K562 (cell line): ENCODE data around the gene MATN4. TPM values are rescaled to one million over a fixed set of nuclear protein-coding genes. Genes with fewer than 3 reads are reported as not detected.
A peak's percentile ranks its signal among the peaks of the same experiment; 100 is the strongest.

Source experiments
- ATAC-seq: fragments of 200-7000 bp; cut with Tn5 transposase; 3 replicates; pipeline ENCODE4 v1.9.1; 2020; ENCODE audit warnings: moderate library complexity
- BruUV-seq: library from RNA; stranded (reverse); fragments of 400-500 nt; replicated peaks from 2 replicates; lab custom pipeline; 2021; lab: Mats Ljungman, UMichigan
- CTCF ChIA-PET: fragments of 300-600 bp; formaldehyde crosslinking; extraction: SDS; loops from one replicate; lab custom pipeline; 2021; ENCODE audit warnings: low intra/inter-chr PET ratio; lab: Yijun Ruan, JAX
- POLR2A ChIA-PET: fragments of 300-600, 350-650 bp; sonication (Branson Sonifier 250); formaldehyde crosslinking; extraction: SDS; loops from one replicate; lab custom pipeline; 2021; ENCODE audit warnings: antibody characterized with exemption, inconsistent platforms; lab: Yijun Ruan, JAX
- DNase-seq, 4 experiments: peaks; one replicate each; pipeline versions ENCODE4 v3.0.0 to v3.0.0-alpha.2; 2011 to 2018; ENCODE audit warnings: low spot score in 3 of 4, mixed read lengths in 3 of 4; ENCODE audit errors: extremely low read depth in 1 of 4
- FAIRE-seq: peaks from 2 replicates; lab custom pipeline; 2011; peaks lifted over from hg19 to GRCh38; lab: Jason Lieb, UNC
- H2AFZ ChIP-seq: 2 replicates; pipeline ENCODE4 v1.6.0; 2011; ENCODE audit warnings: low read depth, low read length, control low read depth, inconsistent platforms
- H3K27ac ChIP-seq: fragments of 200-600 bp; 3 replicates; pipeline ENCODE4 v1.8.0; 2011; ENCODE audit warnings: low read depth, mild to moderate bottlenecking, control low read depth, inconsistent platforms, low read length, moderate library complexity, mixed read lengths; ENCODE audit errors: extremely low read depth
- H3K27me3 ChIP-seq, 2 experiments: fragments of 300-600 bp in 1 of 2; 2 replicates in 1 of 2; 3 replicates in 1 of 2; pipeline versions ENCODE4 v1.6.0 to v1.8.0; 2011; ENCODE audit warnings: inconsistent platforms in 2 of 2, low read length in 2 of 2, mild to moderate bottlenecking in 1 of 2, mixed read lengths in 1 of 2, moderate library complexity in 1 of 2; ENCODE audit not compliant: control insufficient read depth in 2 of 2, insufficient read depth in 2 of 2
- H3K36me3 ChIP-seq: fragments of 300-600 bp; 3 replicates; pipeline ENCODE4 v1.8.0; 2011; ENCODE audit warnings: mild to moderate bottlenecking, low read length, inconsistent platforms; ENCODE audit not compliant: control insufficient read depth, insufficient read depth
- H3K4me1 ChIP-seq, 2 experiments: fragments of 200-600 bp in 1 of 2; replicated peaks in 1 of 2; 2 replicates in 1 of 2; 3 replicates in 1 of 2; pipeline versions ENCODE4 v1.5.1 to v1.8.0; 2011; ENCODE audit warnings: inconsistent platforms in 2 of 2, low read length in 2 of 2, mild to moderate bottlenecking in 1 of 2, mixed read lengths in 1 of 2, moderate library complexity in 1 of 2; ENCODE audit not compliant: control insufficient read depth in 2 of 2, insufficient read depth in 2 of 2
- H3K4me2 ChIP-seq: 2 replicates; pipeline ENCODE4 v1.6.1; 2011; ENCODE audit warnings: low read length, control low read depth, inconsistent platforms, mixed read lengths; ENCODE audit not compliant: insufficient read depth
- H3K4me3 ChIP-seq: fragments of 200-600 bp; sonication (generic), shearing (Covaris generic); 2 replicates; pipeline ENCODE4 v1.5.1; 2016; ENCODE audit warnings: control low read depth, inconsistent platforms
- H3K79me2 ChIP-seq: fragments of 200-600 bp; 3 replicates; pipeline ENCODE4 v1.8.0; 2011; ENCODE audit warnings: low read length, inconsistent platforms; ENCODE audit not compliant: control insufficient read depth, insufficient read depth
- H3K9ac ChIP-seq, 2 experiments: 2 replicates each; pipeline versions ENCODE4 v1.6.0 to v1.6.1; 2011; ENCODE audit warnings: low read depth in 2 of 2, low read length in 2 of 2, control low read depth in 1 of 2, inconsistent platforms in 1 of 2, mild to moderate bottlenecking in 1 of 2, mixed read lengths in 1 of 2; ENCODE audit not compliant: insufficient read depth in 1 of 2
- H3K9me1 ChIP-seq: one replicate; pipeline ENCODE4 v1.6.0; 2011; ENCODE audit warnings: inconsistent platforms, mild to moderate bottlenecking, low read length, moderate library complexity; ENCODE audit not compliant: control insufficient read depth, insufficient read depth
- H3K9me3 ChIP-seq: replicated peaks from 2 replicates; pipeline ENCODE4 v1.5.1; 2011; ENCODE audit warnings: low read depth, low read length, inconsistent platforms; ENCODE audit not compliant: control insufficient read depth, insufficient read depth
- H4K20me1 ChIP-seq: replicated peaks from 2 replicates; pipeline ENCODE4 v1.6.1; 2011; ENCODE audit warnings: low read length, inconsistent platforms, mixed read lengths; ENCODE audit not compliant: control insufficient read depth, insufficient read depth
- AFF4 ChIP-seq: sonication (generic); formaldehyde crosslinking; IDR thresholded peaks from 2 replicates; pipeline ENCODE4 v1.8.0; 2023; ENCODE audit warnings: mild to moderate bottlenecking, missing genetic modification reagents
- ESRRA ChIP-seq: fragments of 450-650 bp; IDR thresholded peaks from 2 replicates; pipeline ENCODE4 v1.6.1; 2014; ENCODE audit warnings: low read depth, mild to moderate bottlenecking, moderate library complexity, borderline replicate concordance
- FOXP1 ChIP-seq: sonication (generic); formaldehyde crosslinking; IDR thresholded peaks from 2 replicates; pipeline ENCODE4 v1.8.0; 2022; ENCODE audit warnings: mild to moderate bottlenecking, missing genetic modification reagents
- KLF1 ChIP-seq: fragments of 450-650 bp; IDR thresholded peaks from 2 replicates; pipeline ENCODE4 v1.6.1; 2016; ENCODE audit warnings: missing genetic modification characterization, missing compliant biosample characterization
- KLF16 ChIP-seq: IDR thresholded peaks from 2 replicates; pipeline ENCODE4 v1.6.1; 2016; ENCODE audit warnings: antibody characterized with exemption
- LCOR ChIP-seq: sonication (generic); formaldehyde crosslinking; IDR thresholded peaks from 2 replicates; pipeline ENCODE4 v1.8.0; 2022; ENCODE audit warnings: mild to moderate bottlenecking, missing genetic modification reagents
- MAFG ChIP-seq: fragments of 450-650 bp; conservative IDR thresholded peaks from 2 replicates; pipeline ENCODE4 v1.6.1; 2016; ENCODE audit warnings: missing genetic modification characterization, missing compliant biosample characterization
- NFATC3 ChIP-seq: fragments of 450-650 bp; IDR thresholded peaks from 2 replicates; pipeline ENCODE4 v1.6.1; 2017; ENCODE audit warnings: mild to moderate bottlenecking
- POLR2B ChIP-seq: fragments of 450-650 bp; IDR thresholded peaks from 2 replicates; pipeline ENCODE4 v1.6.1; 2018; ENCODE audit warnings: low read depth; ENCODE audit not compliant: partially characterized antibody
- PRPF4 ChIP-seq: fragments of 200-400 bp; formaldehyde crosslinking; IDR thresholded peaks from one replicate; pipeline ENCODE4 v1.6.1; 2017; ENCODE audit warnings: low read length, low read depth, mild to moderate bottlenecking; ENCODE audit not compliant: insufficient read depth, poor library complexity, severe bottlenecking
- ZNF140 ChIP-seq: fragments of 250-450 bp; sonication (Bioruptor Pico); IDR thresholded peaks from 2 replicates; pipeline ENCODE4 v1.8.0; 2021; ENCODE audit warnings: moderate library complexity, mild to moderate bottlenecking, inconsistent platforms
- ZNF398 ChIP-seq: fragments of 250-450 bp; sonication (Bioruptor Pico); IDR thresholded peaks from 2 replicates; pipeline ENCODE4 v1.8.0; 2021; ENCODE audit warnings: moderate library complexity, mild to moderate bottlenecking, inconsistent platforms
- ZNF639 ChIP-seq, 2 experiments: fragments of 200-800 bp in 1 of 2; sonication (Bioruptor generic) in 1 of 2; sonication (generic) in 1 of 2; formaldehyde crosslinking in 1 of 2; IDR thresholded peaks in 1 of 2; conservative IDR thresholded peaks in 1 of 2; 2 replicates each; pipeline versions ENCODE4 v1.5.0 to v1.6.1; 2016 to 2020; ENCODE audit warnings: missing compliant biosample characterization in 1 of 2, missing genetic modification characterization in 1 of 2, missing genetic modification reagents in 1 of 2
- ZNF778 ChIP-seq: fragments of 450-650 bp; formaldehyde crosslinking; IDR thresholded peaks from 2 replicates; pipeline ENCODE4 v1.4.0; 2020; ENCODE audit warnings: mild to moderate bottlenecking, moderate library complexity
- WGBS: fragments of 100-300 bp; shearing (Covaris generic); methylation state at CpG from one replicate; pipeline ENCODE4 v1.1.6; 2016; ENCODE audit warnings: low coverage, mixed read lengths; ENCODE audit not compliant: insufficient coverage; ENCODE audit errors: missing lambda C conversion rate; 5-methylcytosine and 5-hydroxymethylcytosine counted together
- in situ Hi-C: fragments of 300-500 bp; cut with MboI; formaldehyde crosslinking; loops from 4 replicates; pipeline ENCODE4 v1.15.0; 2018; ENCODE audit warnings: inconsistent platforms, mixed read lengths
- intact Hi-C: fragments of 100-400 bp; cut with micrococcal nuclease; formaldehyde crosslinking; loops from 2 replicates; pipeline ENCODE4 v1.14.2; 2022
- polyA plus RNA-seq, 8 experiments: library from polyadenylated mRNA; depleted of rRNA in 4 of 8; stranded (reverse) in 5 of 8; unstranded in 3 of 8; fragments of >200 nt; fragmentation: Nextera tagmentation in 2 of 8; fragmentation: Illumina TruSeq in 1 of 8; extraction: Ambion mirVana in 2 of 8; extraction: Trizol in 1 of 8; gene quantifications; 2 replicates each; pipeline versions ENCODE4 v1.2.1 to v1.2.3, GENCODE V29; 2011 to 2014; ENCODE audit warnings: inconsistent platforms in 1 of 8, missing spikeins in 1 of 8
- total RNA-seq, 7 experiments: library from RNA; depleted of rRNA in 6 of 7; stranded (reverse); fragments of >200 nt in 6 of 7; fragmentation: Illumina TruSeq in 2 of 7; extraction: Trizol in 2 of 7; gene quantifications; 2 replicates each; pipeline versions ENCODE4 v1.2.1 to v1.2.3, GENCODE V29; 2011 to 2021; ENCODE audit warnings: low replicate concordance in 1 of 7

Gene MATN4
- total and polyA plus RNA-seq, 9 of the 15 experiments (the other 6 are each of a cell fraction or from before 2014, with no cell fraction given), result 0.09 TPM; not detected in 8

DNA sequence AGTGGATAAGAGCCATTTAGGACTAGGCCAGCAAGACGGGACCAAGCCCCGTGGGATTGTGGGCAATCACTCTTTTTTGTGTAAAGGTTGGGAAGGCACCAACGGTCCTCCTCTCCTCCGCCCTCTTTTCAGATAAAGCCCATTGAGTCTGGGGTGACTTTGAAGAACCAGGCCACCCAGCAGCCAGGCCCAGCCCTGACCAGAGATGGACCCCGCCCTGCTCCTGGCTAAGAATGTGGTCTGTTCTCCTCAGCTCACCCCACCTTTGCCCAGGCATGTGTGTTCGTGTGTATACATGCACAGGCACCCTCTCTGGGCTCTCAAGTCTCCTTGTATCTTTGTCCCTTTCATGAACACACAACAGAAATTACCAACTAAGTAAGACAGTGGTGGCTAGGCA is 31.0 kb upstream of the MATN4 start:
- Histone ChIP-seq H3K9ac (peak overlapping the region; percentile 41 to 54; a peak in 1 of 4 replicates), H3K4me1 (peaks cover 66 to 69% of the 10 kb centered on the region in 2 experiments), H3K9me3 (no peaks in the 10 kb centered on the region), H3K9me1 (no peaks in the 10 kb centered on the region), H3K27me3 (no peaks in the 10 kb centered on the region), H3K79me2 (peaks cover 6% of the 10 kb centered on the region; the same call in 1 of the 3 replicates), H4K20me1 (0 out of 2 replicates have a peak, but pooled peaks cover 12% of the 10 kb centered on the region), H3K4me3 (no peak overlapping the region), H3K27ac (peak overlapping the region; percentile 55), H3K36me3 (peaks cover 9% of the 10 kb centered on the region; the same call in 1 of the 3 replicates), H3K4me2 (peak overlapping the region; percentile 41; the same call in 1 of the 2 replicates), H2AFZ (peak overlapping the region; percentile 61; the same call in 1 of the 2 replicates)
- CTCF ChIA-PET, result no interaction called here
- peak in 3 of 4 experiments; percentile 42 to 68 (median 51) for DNase-seq
- no peak for FAIRE-seq
- peak; percentile 8; the same call in 2 of the 3 replicates for ATAC-seq
- POLR2A ChIA-PET, result interaction anchor here (0.6 to 1.0 kb wide), 2 partner anchors 22 to 30 kb away, joined by 3 read pairs; no protein-coding TSS in a partner anchor
- 17% methylated on average over 6 of the region's 6 CpGs for WGBS
- in situ Hi-C loops (no loop called here), intact Hi-C loops (no loop called here)
- no TSS peak for BruUV-seq
- no peak for TF ChIP-seq FOXP1 (CRISPR knock-in tag)
- no peak for TF ChIP-seq KLF16
- TF ChIP-seq ZNF140, result no peak
- no peak for TF ChIP-seq ZNF778
- TF ChIP-seq KLF1 (tag), result no peak
- TF ChIP-seq PRPF4, result no peak
- no peak for TF ChIP-seq LCOR (CRISPR knock-in tag)
- TF ChIP-seq AFF4, result no peak
- TF ChIP-seq POLR2B, result no peak
- peak; percentile 54 for TF ChIP-seq ESRRA
- TF ChIP-seq ZNF398, result no peak
- TF ChIP-seq NFATC3, result no peak
- TF ChIP-seq ZNF639 (CRISPR knock-in tag; conservative IDR thresholded peaks at IDR 0.05 in 1 of 2, IDR thresholded peaks at IDR 0.05 in 1 of 2), result no peak
- no peak for TF ChIP-seq MAFG
